NB4 (cell line): ENCODE data around the gene LSAMP.
"Not testable (repeated sequence)": the region's sequence is repeated elsewhere in the genome, so short reads cannot be mapped to it uniquely, and the experiment has no call there.

ENCODE experiments used
- DNase-seq: peaks from one replicate; pipeline ENCODE4 v3.0.0; 2010; ENCODE audit warnings: low read depth
- H3K4me3 ChIP-seq: one replicate; pipeline ENCODE4 v1.5.1; 2011; ENCODE audit warnings: mild to moderate bottlenecking, low read depth, low read length, moderate library complexity
- CTCF ChIP-seq: IDR thresholded peaks from one replicate; pipeline ENCODE4 v1.5.1; 2012; ENCODE audit warnings: low read depth, low read length
- MYC ChIP-seq: IDR thresholded peaks from 2 replicates; pipeline ENCODE4 v1.6.1; 2011; ENCODE audit warnings: low read depth, low read length
- POLR2A ChIP-seq: IDR thresholded peaks from 2 replicates; pipeline ENCODE4 v1.6.1; 2011; ENCODE audit warnings: mild to moderate bottlenecking; ENCODE audit not compliant: insufficient read length; ENCODE audit errors: extremely low read depth
- TF ChIP-seq, protein P1 (sequence below): IDR thresholded peaks from 2 replicates; pipeline ENCODE4 v1.6.1; 2011; ENCODE audit warnings: low read depth, low read length

LSAMP gene

DNA sequence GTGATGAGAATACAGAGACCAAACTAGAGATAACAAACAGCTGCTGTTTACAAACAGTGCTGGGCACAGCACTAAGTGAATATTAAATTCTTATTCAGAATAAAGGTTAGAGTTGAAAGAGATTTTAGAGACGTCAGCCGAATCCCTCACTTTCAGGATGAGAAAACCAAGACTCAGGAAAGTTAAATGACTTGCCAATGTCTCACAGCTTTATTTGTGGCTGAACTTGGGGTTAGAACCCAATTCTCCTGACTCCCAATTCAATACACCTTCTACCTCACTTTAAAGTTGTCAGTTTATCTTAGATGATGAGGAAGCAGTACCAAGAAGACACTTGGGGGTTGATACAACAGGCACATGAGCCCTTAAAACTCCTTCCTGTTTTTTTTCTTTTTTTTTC, 641.1 kb downstream of the LSAMP start:
- no peak overlapping the region for H3K4me3 ChIP-seq
- TF ChIP-seq MYC (no peak), POLR2A (no peak)
- TF ChIP-seq, protein P1, sequence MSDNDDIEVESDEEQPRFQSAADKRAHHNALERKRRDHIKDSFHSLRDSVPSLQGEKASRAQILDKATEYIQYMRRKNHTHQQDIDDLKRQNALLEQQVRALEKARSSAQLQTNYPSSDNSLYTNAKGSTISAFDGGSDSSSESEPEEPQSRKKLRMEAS = no peak
- no peak for DNase-seq

DNA sequence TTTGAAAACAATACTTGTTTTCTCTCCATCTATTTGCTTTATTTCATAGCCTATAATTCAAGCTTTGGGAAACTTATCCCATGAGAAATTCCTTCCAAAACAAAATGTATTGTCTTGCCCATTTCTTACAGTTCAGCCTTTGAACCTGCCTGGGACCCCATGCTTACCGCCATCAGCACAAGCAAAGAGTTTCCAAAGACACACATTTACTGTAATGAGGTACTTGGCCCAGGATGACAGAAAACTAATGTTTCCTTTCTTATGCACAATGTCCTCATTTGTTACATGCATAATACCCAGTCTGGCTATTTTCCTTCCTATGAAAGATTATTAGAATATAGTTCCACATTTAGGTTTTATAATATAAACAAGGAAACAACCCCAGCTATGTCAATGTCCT, 641.6 kb downstream of the LSAMP start:
- H3K4me3 ChIP-seq = no peak overlapping the region
- DNase-seq = no peak
- no peak for TF ChIP-seq POLR2A

- DNase-seq = no peak
- no peak for TF ChIP-seq POLR2A
- no peak for TF ChIP-seq CTCF
- TF ChIP-seq, protein P1 = no peak
- H3K4me3 ChIP-seq = no peak overlapping the region
These were observed 644.7 kb downstream of the LSAMP start for GRCh38 chr3:115800489-115801075.

DNA sequence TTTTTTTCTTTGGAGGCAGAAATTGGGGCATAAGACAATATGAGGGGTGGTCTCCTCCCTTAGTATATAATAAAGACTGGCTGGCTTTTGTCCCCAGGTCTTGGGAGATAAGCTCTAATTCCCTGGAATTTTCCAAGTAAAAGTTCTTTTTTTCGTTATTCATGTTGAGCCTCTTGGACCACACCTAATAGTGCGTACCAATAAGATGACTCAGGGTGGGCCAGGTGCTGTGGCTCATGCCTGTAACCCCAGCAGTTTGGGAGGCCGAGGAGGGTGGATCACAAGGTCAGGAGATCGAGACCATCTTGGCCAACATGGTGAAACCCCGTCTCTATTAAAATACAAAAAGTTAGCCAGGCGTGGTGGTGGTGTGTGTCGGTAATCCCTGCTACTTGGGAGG, 645.2 kb downstream of the LSAMP start:
- H3K4me3 ChIP-seq, DNase-seq: not testable (repeated sequence)

DNA sequence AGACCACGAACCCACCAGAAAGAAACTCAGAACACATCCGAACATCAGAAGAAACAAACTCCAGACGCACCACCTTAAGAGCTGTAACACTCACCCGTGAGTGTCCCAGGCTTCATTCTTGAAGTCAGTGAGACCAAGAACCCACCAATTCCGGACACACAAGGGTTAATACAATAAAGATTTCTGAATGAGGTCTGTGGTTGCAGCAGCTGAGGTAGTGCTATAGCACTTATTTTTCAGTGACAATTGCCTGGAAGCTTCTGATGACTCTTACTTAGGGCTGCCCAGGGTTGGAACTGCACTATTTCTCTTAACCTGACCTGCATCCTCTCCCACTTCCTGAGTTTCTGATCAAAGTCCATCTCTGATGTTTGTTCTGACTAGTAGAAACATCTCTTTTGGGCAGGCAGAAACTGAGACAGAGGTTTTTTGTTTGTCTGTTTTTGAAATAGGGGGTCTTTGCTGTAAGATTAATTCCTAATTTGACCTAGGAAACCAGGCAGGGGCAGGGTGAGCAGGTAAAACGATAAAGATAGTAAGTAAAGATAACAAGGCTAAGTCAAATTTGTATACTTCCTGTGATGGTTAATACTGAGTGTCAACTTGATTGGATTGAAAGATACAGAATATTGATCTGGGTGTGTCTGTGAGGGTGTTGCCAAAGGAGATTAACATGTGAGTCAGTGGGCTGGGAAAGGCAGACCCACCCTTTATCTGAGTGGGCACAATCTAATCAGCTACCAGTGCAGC, 652.9 kb downstream of the LSAMP start:
- TF ChIP-seq CTCF (no peak), POLR2A (no peak), MYC (no peak)
- TF ChIP-seq, protein P1 = no peak
- peak; percentile 5 for DNase-seq
- H3K4me3 ChIP-seq = no peak overlapping the region

- not testable (repeated sequence) for DNase-seq
These were observed 653.8 kb downstream of the LSAMP start for GRCh38 chr3:115791271-115792153.

DNA sequence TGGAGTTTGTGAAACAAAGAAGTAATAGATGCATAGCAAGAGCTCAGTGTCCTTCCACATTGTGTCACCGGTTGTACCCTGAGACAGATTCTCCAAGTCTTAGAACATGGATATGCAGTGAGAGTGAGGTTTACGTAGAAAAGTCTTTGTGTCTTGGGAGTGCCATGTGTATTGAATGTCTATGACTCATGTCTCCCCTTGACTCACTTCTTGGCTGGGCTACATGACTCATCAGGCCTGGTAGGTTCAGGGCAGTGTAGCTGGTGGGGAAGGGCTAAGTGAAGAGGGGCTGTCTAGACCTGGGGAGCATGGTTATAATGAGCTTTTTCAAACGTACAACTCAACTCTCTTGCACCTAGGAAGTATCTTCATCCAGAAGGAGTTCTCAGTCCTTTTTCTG, 654.5 kb downstream of the LSAMP start:
- DNase-seq = peak; percentile 72
- no peak overlapping the region for H3K4me3 ChIP-seq

More at GRCh38 chr3:115791271-115792153, 653.8 kb downstream of the LSAMP start:
- H3K4me3 ChIP-seq = not testable (repeated sequence)

More for the DNA sequence above, 654.5 kb downstream of the LSAMP start:
- TF ChIP-seq MYC (peak; percentile 22; the same call in 1 of the 2 replicates), CTCF (no peak), POLR2A (no peak)
- TF ChIP-seq, protein P1 = peak; percentile 55; the same call in 1 of the 2 replicates
